Tibial nerve (tissue), 4 donors: Measurements from ENCODE around the gene TTC7B. TPM values are rescaled to one million over a fixed set of nuclear protein-coding genes. Genes with fewer than 3 reads are reported as not detected.

Experiments used
- DNase-seq, 2 donors: peaks; one replicate each; pipeline ENCODE4 v3.0.0-alpha.2; 2019; ENCODE audit warnings: low spot score in 2 of 2
- H3K27ac ChIP-seq, 4 donors: fragments of 200-600 bp; sonication (generic) in 3 of 4; one replicate each; pipeline ENCODE4 v1.5.1; 2017 to 2019; ENCODE audit warnings: mild to moderate bottlenecking in 1 of 4
- H3K27me3 ChIP-seq, 2 donors: fragments of 200-600 bp; sonication (generic) in 1 of 2; one replicate each; pipeline versions ENCODE4 v1.5.1 to v1.6.0; 2017 to 2019
- H3K36me3 ChIP-seq, 3 donors: fragments of 200-600 bp; sonication (generic); one replicate each; pipeline ENCODE4 v1.5.1; 2018 to 2019
- H3K4me1 ChIP-seq, 4 donors: fragments of 200-600 bp; sonication (generic) in 3 of 4; one replicate each; pipeline ENCODE4 v1.5.1; 2017 to 2019
- H3K4me3 ChIP-seq, 4 donors: fragments of 200-600 bp; sonication (generic) in 3 of 4; one replicate each; pipeline ENCODE4 v1.5.1; 2017 to 2019; ENCODE audit warnings: mild to moderate bottlenecking in 1 of 4, moderate library complexity in 1 of 4
- H3K9me3 ChIP-seq, 4 donors: fragments of 200-600 bp; sonication (generic) in 3 of 4; one replicate each; pipeline ENCODE4 v1.5.1; 2017 to 2019
- CTCF ChIP-seq, 5 experiments: fragments of 200-600 bp in 3 of 5; fragments of 450-650 bp in 2 of 5; sonication (generic) in 3 of 5; IDR thresholded peaks; one replicate each; pipeline ENCODE4 v1.5.1; 2016 to 2019; ENCODE audit warnings: antibody characterized with exemption in 5 of 5, mild to moderate bottlenecking in 3 of 5, moderate library complexity in 2 of 5
- EP300 ChIP-seq, 2 donors: sonication (generic); formaldehyde crosslinking; IDR thresholded peaks; one replicate each; pipeline ENCODE4 v1.6.1; 2017; ENCODE audit warnings: antibody characterized with exemption in 2 of 2, mild to moderate bottlenecking in 1 of 2
- POLR2A ChIP-seq, 2 donors: fragments of 450-650 bp; IDR thresholded peaks; one replicate each; pipeline ENCODE4 v1.6.1; 2017; ENCODE audit warnings: antibody characterized with exemption in 2 of 2, mild to moderate bottlenecking in 2 of 2, moderate library complexity in 2 of 2
- WGBS, 2 donors: methylation state at CpG; one replicate each; pipeline ENCODE4 v1.1.5; 2018; 5-methylcytosine and 5-hydroxymethylcytosine counted together
- total RNA-seq, 4 donors: library from RNA; depleted of rRNA; stranded (reverse); fragments of >200 nt; gene quantifications; one replicate each; pipeline ENCODE4 v1.1.0, GENCODE V29; 2016

TTC7B gene
- total RNA-seq, 4 donors from 2014 or later = 25.9 to 44.1 (median 34.4) TPM

GRCh38 chr14:90851327-90852036 is 35.3 kb upstream of the TTC7B start:
- no peak for DNase-seq
- TF ChIP-seq CTCF (IDR thresholded peaks at IDR 0.05) (no peak), POLR2A (IDR thresholded peaks at IDR 0.05) (no peak), EP300 (IDR thresholded peaks at IDR 0.05) (no peak)
- H3K36me3 ChIP-seq = no peaks in the 10 kb centered on the region
- WGBS, 2 donors = 68 to 73% methylated on average over 5 of the region's 5 CpGs
- H3K4me3 ChIP-seq = no peak overlapping the region
- no peaks in the 10 kb centered on the region for H3K9me3 ChIP-seq
- no peak overlapping the region for H3K27ac ChIP-seq
- H3K27me3 ChIP-seq = no peaks in the 10 kb centered on the region
- no peaks in the 10 kb centered on the region for H3K4me1 ChIP-seq

- no peak for DNase-seq
- H3K9me3 ChIP-seq = no peaks in the 10 kb centered on the region
- no peak overlapping the region for H3K27ac ChIP-seq
- H3K4me1 ChIP-seq = no peaks in the 10 kb centered on the region
- H3K27me3 ChIP-seq = no peaks in the 10 kb centered on the region
- H3K4me3 ChIP-seq = no peak overlapping the region
- TF ChIP-seq CTCF (IDR thresholded peaks at IDR 0.05) (no peak), EP300 (IDR thresholded peaks at IDR 0.05) (peak in 1 of 2 donors; percentile 20)
- 38 to 47% methylated on average over 3 of the region's 3 CpGs for WGBS, 2 donors
- no peaks in the 10 kb centered on the region for H3K36me3 ChIP-seq
Observed at GRCh38 chr14:90850487-90850886, 34.3 kb upstream of the TTC7B start.

GRCh38 chr14:90849787-90850444 is 33.7 kb upstream of the TTC7B start:
- H3K27ac ChIP-seq = no peak overlapping the region
- no peaks in the 10 kb centered on the region for H3K27me3 ChIP-seq
- H3K4me1 ChIP-seq = no peaks in the 10 kb centered on the region
- no peak for DNase-seq
- H3K4me3 ChIP-seq = no peak overlapping the region
- TF ChIP-seq CTCF (IDR thresholded peaks at IDR 0.05) (no peak), POLR2A (IDR thresholded peaks at IDR 0.05) (no peak), EP300 (IDR thresholded peaks at IDR 0.05) (no peak)
- H3K9me3 ChIP-seq = no peaks in the 10 kb centered on the region
- WGBS, 2 donors = 83 to 84% methylated on average over 7 of the region's 7 CpGs
- H3K36me3 ChIP-seq = no peaks in the 10 kb centered on the region

- WGBS, 2 donors = 92 to 94% methylated on average over 17 of the region's 17 CpGs
- Histone ChIP-seq H3K27me3 (no peaks in the 10 kb centered on the region), H3K4me1 (no peaks in the 10 kb centered on the region), H3K9me3 (no peaks in the 10 kb centered on the region), H3K36me3 (no peaks in the 10 kb centered on the region), H3K4me3 (no peak overlapping the region), H3K27ac (no peak overlapping the region)
- TF ChIP-seq EP300 (IDR thresholded peaks at IDR 0.05) (no peak), POLR2A (IDR thresholded peaks at IDR 0.05) (no peak), CTCF (IDR thresholded peaks at IDR 0.05) (no peak)
- DNase-seq = no peak
Observed at GRCh38 chr14:90848944-90849731, 32.9 kb upstream of the TTC7B start.

- Histone ChIP-seq H3K27me3 (no peaks in the 10 kb centered on the region), H3K4me1 (no peaks in the 10 kb centered on the region), H3K9me3 (no peaks in the 10 kb centered on the region), H3K27ac (no peak overlapping the region), H3K4me3 (no peak overlapping the region), H3K36me3 (no peaks in the 10 kb centered on the region)
- no peak for DNase-seq
- TF ChIP-seq EP300 (IDR thresholded peaks at IDR 0.05) (no peak), CTCF (IDR thresholded peaks at IDR 0.05) (no peak), POLR2A (IDR thresholded peaks at IDR 0.05) (no peak)
- WGBS, 2 donors = 84 to 86% methylated on average over 4 of the region's 4 CpGs
Observed at GRCh38 chr14:90846511-90846910, 30.3 kb upstream of the TTC7B start.
